Measurements from ENCODE around the gene ANO1. TPM values are rescaled to one million over a fixed set of nuclear protein-coding genes. Genes with fewer than 3 reads are reported as not detected.

The ANO1 gene
- total RNA-seq, 1 experiment from 2014 or later = 10.9 TPM

- Histone ChIP-seq H3K56ac (ENCODE audit: insufficient read length, low read depth, low read length) (no peak overlapping the region), H3K79me1 (ENCODE audit: insufficient read depth, low read depth, low read length, poor library complexity, severe bottlenecking) (peaks cover 3% of the 10 kb centered on the region), H3K79me2 (ENCODE audit: insufficient read depth, low read length) (peaks cover 6% of the 10 kb centered on the region), H3T11ph (ENCODE audit: low read length) (no peak overlapping the region), H3K9me3 (ENCODE audit: control insufficient read depth, low read depth, low read length) (no peaks in the 10 kb centered on the region), H3K27me3 (ENCODE audit: insufficient read depth, low read length) (no peaks in the 10 kb centered on the region), H3K23me2 (ENCODE audit: insufficient read length, low read depth, low read length, poor library complexity, severe bottlenecking) (no peaks in the 10 kb centered on the region), H2BK15ac (ENCODE audit: low read depth, low read length) (no peak overlapping the region), H2AFZ (ENCODE audit: low read length) (no peak overlapping the region), H3K4me2 (ENCODE audit: insufficient read depth, insufficient read length, low read length) (no peak overlapping the region), H3K18ac (ENCODE audit: insufficient read length, low read depth, low read length) (no peak overlapping the region), H3K4ac (ENCODE audit: low read depth, low read length) (no peak overlapping the region), H3K9ac (ENCODE audit: extremely low read depth, insufficient read length, low read length) (no peak overlapping the region), H2BK20ac (ENCODE audit: low read depth, low read length, poor library complexity, severe bottlenecking) (no peak overlapping the region), H3K4me1 (ENCODE audit: insufficient read depth, low read length) (peaks cover 3% of the 10 kb centered on the region; the same call in 1 of the 2 replicates), H3K23ac (ENCODE audit: insufficient read length, low read depth, low read length) (no peak overlapping the region), H2BK5ac (ENCODE audit: insufficient read length, low read length) (no peak overlapping the region), H4K91ac (ENCODE audit: insufficient read length, low read depth, low read length) (no peak overlapping the region), H4K20me1 (ENCODE audit: control insufficient read depth, insufficient read depth, insufficient read length) (no peaks in the 10 kb centered on the region), H2BK120ac (ENCODE audit: low read depth, low read length, poor library complexity, severe bottlenecking) (no peak overlapping the region), H4K8ac (replicated peaks; ENCODE audit: insufficient read length, low read depth, low read length) (no peak overlapping the region), H3K14ac (ENCODE audit: insufficient read depth, low read length) (no peak overlapping the region), H4K5ac (ENCODE audit: insufficient read length, low read depth, low read length) (no peak overlapping the region), H2BK12ac (ENCODE audit: insufficient read length, low read depth, low read length) (no peak overlapping the region), H3K27ac (ENCODE audit: insufficient read length, low read depth, low read length) (no peak overlapping the region), H2AK5ac (ENCODE audit: insufficient read length, low read length) (no peak overlapping the region)
- Mint-ChIP-seq H3K27me3 (ENCODE audit: low read depth) (no peaks in the 10 kb centered on the region), H3K4me1 (peaks cover 26 to 37% of the 10 kb centered on the region in 2 experiments), H3K4me3 (no peak overlapping the region), H3K9me3 (no peaks in the 10 kb centered on the region), H3K36me3 (ENCODE audit: insufficient read depth in 1 of 3, low read depth in 3 of 3) (peaks cover 18 to 41% (median 38%) of the 10 kb centered on the region in 3 experiments), H3K27ac (no peak overlapping the region)
- no peak for DNase-seq
- TF ChIP-seq CTCF (conservative IDR thresholded peaks at IDR 0.05) = no peak
- no CpG with 5 or more reads among the region's 5 CpGs for WGBS (ENCODE audit: extremely low coverage, insufficient read length, low lambda C conversion rate)
These were observed 132.4 kb downstream of the ANO1 start for GRCh38 chr11:70210530-70210929.

Data from H9 (cell line).